ENCODE results near the gene OR51B4.

DNA sequence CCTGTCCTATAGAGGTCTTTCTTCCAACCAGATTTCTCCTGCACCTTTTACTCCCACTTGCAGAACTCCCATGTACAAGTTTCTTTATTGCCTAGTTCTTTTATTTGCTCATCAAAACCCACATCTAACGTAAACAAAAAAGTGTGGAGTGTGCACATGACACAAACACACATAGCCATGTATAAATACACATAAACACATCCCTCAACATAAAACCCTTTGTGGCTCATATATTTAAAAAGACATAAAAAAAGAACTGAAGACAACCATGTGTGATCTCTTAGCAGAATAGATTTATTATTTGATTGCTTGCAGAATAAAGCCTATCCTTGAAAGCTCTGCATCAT is 48.9 kb downstream of the OR51B4 start:
- TF ChIP-seq, protein P1, sequence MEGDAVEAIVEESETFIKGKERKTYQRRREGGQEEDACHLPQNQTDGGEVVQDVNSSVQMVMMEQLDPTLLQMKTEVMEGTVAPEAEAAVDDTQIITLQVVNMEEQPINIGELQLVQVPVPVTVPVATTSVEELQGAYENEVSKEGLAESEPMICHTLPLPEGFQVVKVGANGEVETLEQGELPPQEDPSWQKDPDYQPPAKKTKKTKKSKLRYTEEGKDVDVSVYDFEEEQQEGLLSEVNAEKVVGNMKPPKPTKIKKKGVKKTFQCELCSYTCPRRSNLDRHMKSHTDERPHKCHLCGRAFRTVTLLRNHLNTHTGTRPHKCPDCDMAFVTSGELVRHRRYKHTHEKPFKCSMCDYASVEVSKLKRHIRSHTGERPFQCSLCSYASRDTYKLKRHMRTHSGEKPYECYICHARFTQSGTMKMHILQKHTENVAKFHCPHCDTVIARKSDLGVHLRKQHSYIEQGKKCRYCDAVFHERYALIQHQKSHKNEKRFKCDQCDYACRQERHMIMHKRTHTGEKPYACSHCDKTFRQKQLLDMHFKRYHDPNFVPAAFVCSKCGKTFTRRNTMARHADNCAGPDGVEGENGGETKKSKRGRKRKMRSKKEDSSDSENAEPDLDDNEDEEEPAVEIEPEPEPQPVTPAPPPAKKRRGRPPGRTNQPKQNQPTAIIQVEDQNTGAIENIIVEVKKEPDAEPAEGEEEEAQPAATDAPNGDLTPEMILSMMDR (conservative IDR thresholded peaks at IDR 0.05; ENCODE audit: low read depth in 2 of 2) = no peak
- no peak for TF ChIP-seq EZH2phosphoT487 (IDR thresholded peaks at IDR 0.05; ENCODE audit: unreplicated experiment)
- no peak for TF ChIP-seq POLR2AphosphoS5 (IDR thresholded peaks at IDR 0.05; ENCODE audit: low read depth)
- TF ChIP-seq EZH2 (IDR thresholded peaks at IDR 0.05; ENCODE audit: low read depth, unreplicated experiment) = no peak
- TF ChIP-seq CREB1 (CRISPR knock-in tag; IDR thresholded peaks at IDR 0.05; ENCODE audit: low read depth) = no peak
- TF ChIP-seq, protein P2, sequence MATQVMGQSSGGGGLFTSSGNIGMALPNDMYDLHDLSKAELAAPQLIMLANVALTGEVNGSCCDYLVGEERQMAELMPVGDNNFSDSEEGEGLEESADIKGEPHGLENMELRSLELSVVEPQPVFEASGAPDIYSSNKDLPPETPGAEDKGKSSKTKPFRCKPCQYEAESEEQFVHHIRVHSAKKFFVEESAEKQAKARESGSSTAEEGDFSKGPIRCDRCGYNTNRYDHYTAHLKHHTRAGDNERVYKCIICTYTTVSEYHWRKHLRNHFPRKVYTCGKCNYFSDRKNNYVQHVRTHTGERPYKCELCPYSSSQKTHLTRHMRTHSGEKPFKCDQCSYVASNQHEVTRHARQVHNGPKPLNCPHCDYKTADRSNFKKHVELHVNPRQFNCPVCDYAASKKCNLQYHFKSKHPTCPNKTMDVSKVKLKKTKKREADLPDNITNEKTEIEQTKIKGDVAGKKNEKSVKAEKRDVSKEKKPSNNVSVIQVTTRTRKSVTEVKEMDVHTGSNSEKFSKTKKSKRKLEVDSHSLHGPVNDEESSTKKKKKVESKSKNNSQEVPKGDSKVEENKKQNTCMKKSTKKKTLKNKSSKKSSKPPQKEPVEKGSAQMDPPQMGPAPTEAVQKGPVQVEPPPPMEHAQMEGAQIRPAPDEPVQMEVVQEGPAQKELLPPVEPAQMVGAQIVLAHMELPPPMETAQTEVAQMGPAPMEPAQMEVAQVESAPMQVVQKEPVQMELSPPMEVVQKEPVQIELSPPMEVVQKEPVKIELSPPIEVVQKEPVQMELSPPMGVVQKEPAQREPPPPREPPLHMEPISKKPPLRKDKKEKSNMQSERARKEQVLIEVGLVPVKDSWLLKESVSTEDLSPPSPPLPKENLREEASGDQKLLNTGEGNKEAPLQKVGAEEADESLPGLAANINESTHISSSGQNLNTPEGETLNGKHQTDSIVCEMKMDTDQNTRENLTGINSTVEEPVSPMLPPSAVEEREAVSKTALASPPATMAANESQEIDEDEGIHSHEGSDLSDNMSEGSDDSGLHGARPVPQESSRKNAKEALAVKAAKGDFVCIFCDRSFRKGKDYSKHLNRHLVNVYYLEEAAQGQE (IDR thresholded peaks at IDR 0.05; ENCODE audit: unreplicated experiment) = no peak
